Fibroblast of mammary gland (primary cell): Measurements from ENCODE around the gene NEBL.
"Not testable (repeated sequence)": the region's sequence is repeated elsewhere in the genome, so short reads cannot be mapped to it uniquely, and the experiment has no call there.

Source experiments
- DNase-seq: peaks from one replicate; pipeline ENCODE4 v3.0.0-alpha.2; 2010; ENCODE audit warnings: low read depth
- H3K4me3 ChIP-seq: 2 replicates; pipeline ENCODE4 v1.5.1; 2011; ENCODE audit warnings: low read depth, mild to moderate bottlenecking, low read length, moderate library complexity; ENCODE audit not compliant: control insufficient read depth
- TF ChIP-seq, protein P1 (sequence below): conservative IDR thresholded peaks from 2 replicates; pipeline ENCODE4 v1.5.1; 2011; ENCODE audit warnings: low read depth, low read length, inconsistent platforms; ENCODE audit not compliant: control insufficient read depth, insufficient read depth

Gene NEBL

DNA sequence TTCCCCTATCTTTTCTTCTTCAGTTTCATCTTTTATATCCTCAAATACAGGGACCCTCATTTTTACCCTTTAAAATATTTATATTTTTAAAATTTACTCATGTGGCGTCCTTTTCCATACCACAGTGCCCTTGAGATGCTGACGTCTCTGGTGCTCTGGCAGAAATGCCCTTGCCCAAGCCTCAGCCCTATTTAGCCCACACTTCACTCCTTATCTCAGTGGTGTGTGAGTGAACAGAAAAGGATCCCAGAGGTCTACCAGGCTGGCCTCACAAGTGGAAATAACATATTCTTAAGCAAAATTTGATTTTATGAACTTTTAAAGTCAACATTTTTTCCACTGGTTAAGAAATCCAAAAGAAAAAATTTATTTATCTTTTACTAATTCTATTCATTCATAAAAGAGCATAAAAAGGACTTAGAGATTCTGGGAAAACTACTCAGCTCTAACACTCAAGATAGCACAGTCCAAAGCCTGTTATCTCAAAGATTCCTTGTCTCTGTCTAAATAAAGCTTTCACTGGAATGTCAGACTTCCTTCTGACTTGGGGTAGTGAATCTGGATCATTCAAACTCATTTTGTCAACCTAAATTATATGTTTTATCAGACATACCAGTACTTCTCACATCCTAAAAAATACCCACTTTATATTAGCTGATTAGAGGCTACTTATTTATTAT lies at the start of gene NEBL:
NEBL (minus strand) TSS at position 166 of the 680 bp plus-strand sequence; CDS start at position 60, 106 bp downstream.
- TF ChIP-seq, protein P1, sequence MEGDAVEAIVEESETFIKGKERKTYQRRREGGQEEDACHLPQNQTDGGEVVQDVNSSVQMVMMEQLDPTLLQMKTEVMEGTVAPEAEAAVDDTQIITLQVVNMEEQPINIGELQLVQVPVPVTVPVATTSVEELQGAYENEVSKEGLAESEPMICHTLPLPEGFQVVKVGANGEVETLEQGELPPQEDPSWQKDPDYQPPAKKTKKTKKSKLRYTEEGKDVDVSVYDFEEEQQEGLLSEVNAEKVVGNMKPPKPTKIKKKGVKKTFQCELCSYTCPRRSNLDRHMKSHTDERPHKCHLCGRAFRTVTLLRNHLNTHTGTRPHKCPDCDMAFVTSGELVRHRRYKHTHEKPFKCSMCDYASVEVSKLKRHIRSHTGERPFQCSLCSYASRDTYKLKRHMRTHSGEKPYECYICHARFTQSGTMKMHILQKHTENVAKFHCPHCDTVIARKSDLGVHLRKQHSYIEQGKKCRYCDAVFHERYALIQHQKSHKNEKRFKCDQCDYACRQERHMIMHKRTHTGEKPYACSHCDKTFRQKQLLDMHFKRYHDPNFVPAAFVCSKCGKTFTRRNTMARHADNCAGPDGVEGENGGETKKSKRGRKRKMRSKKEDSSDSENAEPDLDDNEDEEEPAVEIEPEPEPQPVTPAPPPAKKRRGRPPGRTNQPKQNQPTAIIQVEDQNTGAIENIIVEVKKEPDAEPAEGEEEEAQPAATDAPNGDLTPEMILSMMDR, result no peak
- no peak within 1 kb of the TSS for H3K4me3 ChIP-seq
- DNase-seq, result no peak

DNA sequence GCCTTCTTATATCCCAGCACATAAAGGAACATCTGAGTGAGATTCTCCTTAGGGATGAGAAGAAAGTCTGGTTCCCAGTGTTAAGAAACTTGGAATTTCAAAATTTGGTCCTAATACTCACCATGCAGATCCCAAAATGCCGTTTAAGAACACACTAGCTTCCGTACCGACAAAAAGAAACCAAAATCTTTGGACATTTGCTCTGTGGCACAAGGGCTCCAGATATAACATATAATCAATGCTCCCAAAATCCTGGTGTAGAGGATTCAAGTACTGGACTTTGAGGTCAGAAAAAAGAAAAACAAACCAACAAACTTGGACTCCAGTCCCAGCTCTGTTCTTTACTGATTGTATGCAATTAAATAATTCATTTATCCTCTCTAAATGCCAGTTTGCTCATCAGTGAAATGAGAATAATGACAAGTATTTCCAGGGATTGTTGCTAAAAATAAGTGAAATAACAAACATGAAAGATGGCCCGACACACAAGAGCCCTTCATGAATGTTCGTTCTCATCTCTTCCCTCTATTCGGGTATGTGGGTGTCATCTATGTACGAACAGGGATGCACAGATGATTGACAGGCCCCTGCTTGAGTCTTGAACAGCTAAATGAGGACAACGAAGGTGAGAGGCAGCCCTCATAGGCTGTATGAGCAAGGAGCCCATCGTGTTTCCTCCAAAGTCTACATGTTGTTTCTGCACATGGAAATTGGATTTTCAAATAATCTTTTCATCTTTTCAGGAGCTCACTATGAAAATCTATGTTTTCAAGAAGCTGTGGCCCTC lies 48.6 kb upstream of the NEBL start:
- TF ChIP-seq, protein P1, result no peak

DNA sequence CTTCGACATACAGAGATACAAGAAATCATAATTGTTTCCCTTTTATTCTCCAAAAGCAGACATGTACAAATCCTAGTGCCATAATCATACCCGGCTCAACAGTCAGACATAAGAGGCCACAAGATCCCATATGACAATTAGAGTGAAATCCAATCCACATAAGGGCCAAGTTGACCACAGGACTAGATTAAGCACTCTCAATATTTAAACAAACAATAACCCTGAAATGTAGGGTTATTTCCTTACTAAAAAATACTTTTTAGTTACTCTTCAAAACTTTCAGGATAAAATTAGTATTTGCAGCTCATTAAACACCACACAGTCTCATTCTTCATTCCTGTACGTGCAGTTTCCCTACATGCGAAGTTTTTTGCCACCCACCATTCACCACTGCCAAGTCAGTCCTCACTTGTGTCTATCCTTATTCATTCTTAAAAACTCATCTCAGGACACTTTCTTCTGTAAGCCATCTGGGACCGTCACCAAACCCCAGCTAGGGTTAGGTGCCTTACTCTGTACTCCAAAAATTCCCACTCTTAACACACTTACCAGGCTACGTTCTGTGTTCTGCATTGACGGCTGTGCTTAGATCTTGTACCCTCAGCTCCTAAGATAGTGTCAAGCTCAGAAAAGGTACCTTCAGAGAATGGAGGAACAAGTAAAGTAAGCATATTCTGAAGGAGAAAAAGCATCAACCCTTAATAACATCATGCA lies 47.8 kb upstream of the NEBL start:
- no peak overlapping the region for H3K4me3 ChIP-seq
- DNase-seq, result no peak
- TF ChIP-seq, protein P1, result no peak

More for the DNA sequence above, 48.6 kb upstream of the NEBL start:
- no peak for DNase-seq
- H3K4me3 ChIP-seq, result no peak overlapping the region

DNA sequence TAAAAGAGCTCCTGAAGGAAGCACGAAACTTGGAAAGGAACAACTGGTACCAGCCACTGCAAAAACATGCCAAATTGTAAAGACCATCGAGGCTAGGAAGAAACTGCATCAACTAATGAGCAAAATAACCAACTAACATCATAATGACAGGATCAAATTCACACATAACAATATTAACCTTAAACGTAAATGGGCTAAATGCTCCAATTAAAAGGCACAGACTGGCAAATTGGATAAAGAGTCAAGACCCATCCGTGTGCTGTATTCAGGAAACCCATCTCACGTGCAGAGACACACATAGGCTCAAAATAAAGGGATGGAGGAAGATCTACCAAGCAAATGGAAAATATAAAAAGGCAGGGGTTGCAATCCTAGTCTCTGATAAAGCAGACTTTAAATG lies 42.3 kb upstream of the NEBL start:
- not testable (repeated sequence) for H3K4me3 ChIP-seq, DNase-seq

GRCh38 chr10:20936396-20936795 lies 39.3 kb upstream of the NEBL start:
- TF ChIP-seq, protein P1, result no peak
- no peak overlapping the region for H3K4me3 ChIP-seq
- DNase-seq, result no peak

DNA sequence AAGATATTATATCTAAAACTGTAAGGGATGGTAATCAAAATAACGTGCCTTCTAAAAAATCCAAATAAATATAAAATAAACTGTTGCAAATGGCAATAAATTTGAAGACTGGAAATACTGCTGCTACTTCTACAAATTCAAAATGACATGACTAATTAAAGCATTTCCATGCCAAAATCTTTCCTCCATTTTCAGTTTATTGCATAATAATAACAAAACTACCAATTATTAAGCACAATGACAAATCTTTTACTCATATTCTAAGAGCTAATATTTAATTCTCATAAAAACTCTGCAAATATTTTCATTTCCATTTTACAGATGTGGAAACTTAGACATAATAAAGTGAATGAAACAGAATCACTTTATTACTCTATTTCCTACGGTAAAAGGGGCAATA lies 38.8 kb upstream of the NEBL start:
- no peak overlapping the region for H3K4me3 ChIP-seq
- peak; percentile 33 for DNase-seq
- TF ChIP-seq, protein P1, result no peak

DNA sequence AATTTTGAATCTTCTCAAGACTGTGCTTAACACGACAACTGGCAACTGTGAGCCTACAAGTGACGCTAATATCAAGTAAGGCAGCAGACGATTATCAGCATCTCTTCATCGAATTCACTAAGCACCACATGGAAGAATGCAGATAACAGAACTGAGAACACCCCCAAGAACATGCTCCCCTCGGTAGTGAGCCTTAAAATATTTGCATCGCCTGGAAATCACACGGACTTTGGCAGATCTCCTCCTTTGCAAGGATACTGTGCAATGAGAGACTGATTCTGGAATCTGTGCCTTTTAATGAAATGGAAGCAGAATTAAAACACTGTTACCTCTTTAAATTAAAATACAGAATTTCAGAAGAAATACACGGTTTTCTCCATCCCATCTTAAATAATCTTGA lies 38.2 kb upstream of the NEBL start:
- no peak for DNase-seq
- TF ChIP-seq, protein P1, result no peak
- no peak overlapping the region for H3K4me3 ChIP-seq
